Tibial nerve (tissue), 4 donors: ENCODE results near the gene LMX1A. TPM values are rescaled to one million over a fixed set of nuclear protein-coding genes. Genes with fewer than 3 reads are reported as not detected.
A peak's percentile ranks its signal among the peaks of the same experiment; 100 is the strongest.

Experiments
- DNase-seq, 2 donors: peaks; one replicate each; pipeline ENCODE4 v3.0.0-alpha.2; 2019; ENCODE audit warnings: low spot score in 2 of 2
- H3K27ac ChIP-seq, 4 donors: fragments of 200-600 bp; sonication (generic) in 3 of 4; one replicate each; pipeline ENCODE4 v1.5.1; 2017 to 2019; ENCODE audit warnings: mild to moderate bottlenecking in 1 of 4
- H3K27me3 ChIP-seq, 2 donors: fragments of 200-600 bp; sonication (generic) in 1 of 2; one replicate each; pipeline versions ENCODE4 v1.5.1 to v1.6.0; 2017 to 2019
- H3K36me3 ChIP-seq, 3 donors: fragments of 200-600 bp; sonication (generic); one replicate each; pipeline ENCODE4 v1.5.1; 2018 to 2019
- H3K4me1 ChIP-seq, 4 donors: fragments of 200-600 bp; sonication (generic) in 3 of 4; one replicate each; pipeline ENCODE4 v1.5.1; 2017 to 2019
- H3K4me3 ChIP-seq, 4 donors: fragments of 200-600 bp; sonication (generic) in 3 of 4; one replicate each; pipeline ENCODE4 v1.5.1; 2017 to 2019; ENCODE audit warnings: mild to moderate bottlenecking in 1 of 4, moderate library complexity in 1 of 4
- H3K9me3 ChIP-seq, 4 donors: fragments of 200-600 bp; sonication (generic) in 3 of 4; one replicate each; pipeline ENCODE4 v1.5.1; 2017 to 2019
- EP300 ChIP-seq, 2 donors: sonication (generic); formaldehyde crosslinking; IDR thresholded peaks; one replicate each; pipeline ENCODE4 v1.6.1; 2017; ENCODE audit warnings: antibody characterized with exemption in 2 of 2, mild to moderate bottlenecking in 1 of 2
- POLR2A ChIP-seq, 2 donors: fragments of 450-650 bp; IDR thresholded peaks; one replicate each; pipeline ENCODE4 v1.6.1; 2017; ENCODE audit warnings: antibody characterized with exemption in 2 of 2, mild to moderate bottlenecking in 2 of 2, moderate library complexity in 2 of 2
- WGBS, 2 donors: methylation state at CpG; one replicate each; pipeline ENCODE4 v1.1.5; 2018; 5-methylcytosine and 5-hydroxymethylcytosine counted together
- total RNA-seq, 4 donors: library from RNA; depleted of rRNA; stranded (reverse); fragments of >200 nt; gene quantifications; one replicate each; pipeline ENCODE4 v1.1.0, GENCODE V29; 2016
- TF ChIP-seq, protein P1 (sequence below), 5 experiments: fragments of 200-600 bp in 3 of 5; fragments of 450-650 bp in 2 of 5; sonication (generic) in 3 of 5; IDR thresholded peaks; one replicate each; pipeline ENCODE4 v1.5.1; 2016 to 2019; ENCODE audit warnings: antibody characterized with exemption in 5 of 5, mild to moderate bottlenecking in 3 of 5, moderate library complexity in 2 of 5

The LMX1A gene
- total RNA-seq, 4 donors from 2014 or later: 0.84 TPM; not detected in 3

DNA sequence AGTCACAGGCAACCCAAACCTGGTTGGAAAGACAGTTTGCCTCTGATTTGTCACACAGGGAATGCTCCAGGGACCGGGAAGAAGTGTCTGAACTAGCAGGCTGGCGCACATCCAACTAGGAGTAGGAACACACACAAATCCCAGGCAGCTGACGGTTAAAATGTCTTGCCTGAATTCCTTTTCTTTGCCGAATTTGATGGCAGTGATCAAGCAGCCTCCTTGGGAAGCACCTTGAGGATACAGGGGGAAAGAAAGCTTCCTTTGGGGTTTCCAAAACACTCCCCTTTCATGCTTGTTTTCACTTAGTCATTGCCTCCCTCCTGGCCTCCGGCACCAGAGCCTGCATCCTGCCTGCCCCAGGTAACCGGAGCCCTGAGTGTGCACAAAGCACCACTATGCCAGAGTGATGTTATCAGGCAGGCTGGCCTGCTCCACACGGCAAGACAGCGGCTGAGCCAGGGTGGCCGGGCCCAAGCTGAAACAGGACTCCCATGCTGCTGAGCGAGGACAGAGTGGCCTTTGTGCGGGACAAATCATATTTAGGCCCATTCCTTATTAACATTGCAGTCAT, 193.8 kb downstream of the LMX1A start:
- no peak overlapping the region for H3K27ac ChIP-seq
- H3K4me3 ChIP-seq: no peak overlapping the region
- TF ChIP-seq, protein P1, sequence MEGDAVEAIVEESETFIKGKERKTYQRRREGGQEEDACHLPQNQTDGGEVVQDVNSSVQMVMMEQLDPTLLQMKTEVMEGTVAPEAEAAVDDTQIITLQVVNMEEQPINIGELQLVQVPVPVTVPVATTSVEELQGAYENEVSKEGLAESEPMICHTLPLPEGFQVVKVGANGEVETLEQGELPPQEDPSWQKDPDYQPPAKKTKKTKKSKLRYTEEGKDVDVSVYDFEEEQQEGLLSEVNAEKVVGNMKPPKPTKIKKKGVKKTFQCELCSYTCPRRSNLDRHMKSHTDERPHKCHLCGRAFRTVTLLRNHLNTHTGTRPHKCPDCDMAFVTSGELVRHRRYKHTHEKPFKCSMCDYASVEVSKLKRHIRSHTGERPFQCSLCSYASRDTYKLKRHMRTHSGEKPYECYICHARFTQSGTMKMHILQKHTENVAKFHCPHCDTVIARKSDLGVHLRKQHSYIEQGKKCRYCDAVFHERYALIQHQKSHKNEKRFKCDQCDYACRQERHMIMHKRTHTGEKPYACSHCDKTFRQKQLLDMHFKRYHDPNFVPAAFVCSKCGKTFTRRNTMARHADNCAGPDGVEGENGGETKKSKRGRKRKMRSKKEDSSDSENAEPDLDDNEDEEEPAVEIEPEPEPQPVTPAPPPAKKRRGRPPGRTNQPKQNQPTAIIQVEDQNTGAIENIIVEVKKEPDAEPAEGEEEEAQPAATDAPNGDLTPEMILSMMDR (IDR thresholded peaks at IDR 0.05): no peak
- TF ChIP-seq EP300 (IDR thresholded peaks at IDR 0.05): no peak
- no peak for TF ChIP-seq POLR2A (IDR thresholded peaks at IDR 0.05)
- WGBS, 2 donors: 34 to 42% methylated on average over 11 of the region's 11 CpGs
- H3K4me1 ChIP-seq: peaks cover 0 to 12% (median 0%) of the 10 kb centered on the region in 4 donors
- H3K36me3 ChIP-seq: no peaks in the 10 kb centered on the region
- no peaks in the 10 kb centered on the region for H3K27me3 ChIP-seq
- no peaks in the 10 kb centered on the region for H3K9me3 ChIP-seq
- peak in 1 of 2 donors; percentile 10 for DNase-seq

DNA sequence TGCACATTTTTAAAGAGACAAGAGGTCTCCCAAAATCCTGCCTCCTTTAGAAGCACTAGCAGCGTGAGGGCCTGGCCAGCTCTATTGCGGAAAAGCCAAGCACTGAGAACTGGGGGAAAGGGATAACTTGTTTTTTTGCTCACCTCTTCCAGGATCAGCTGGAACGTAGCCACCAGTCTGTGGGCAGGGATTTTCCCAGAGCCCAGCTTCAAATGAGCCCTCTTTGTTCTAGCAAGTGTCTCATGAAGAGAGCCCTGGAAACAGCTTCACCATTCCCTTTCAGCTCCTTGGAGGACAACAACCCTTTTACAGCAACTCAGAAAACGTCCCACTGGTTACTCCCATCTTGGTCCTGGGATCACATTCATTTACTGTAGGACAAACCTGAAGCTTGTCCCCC, 195.4 kb downstream of the LMX1A start:
- no peaks in the 10 kb centered on the region for H3K36me3 ChIP-seq
- no peak overlapping the region for H3K27ac ChIP-seq
- H3K27me3 ChIP-seq: no peaks in the 10 kb centered on the region
- no peak overlapping the region for H3K4me3 ChIP-seq
- TF ChIP-seq, protein P1 (IDR thresholded peaks at IDR 0.05): no peak
- no peak for TF ChIP-seq EP300 (IDR thresholded peaks at IDR 0.05)
- TF ChIP-seq POLR2A (IDR thresholded peaks at IDR 0.05): no peak
- DNase-seq: no peak
- peaks cover 0 to 3% (median 0%) of the 10 kb centered on the region in 4 donors for H3K9me3 ChIP-seq
- peaks cover 0 to 12% (median 0%) of the 10 kb centered on the region in 4 donors for H3K4me1 ChIP-seq
- WGBS, 2 donors: 40 to 49% methylated on average over 4 of the region's 4 CpGs

DNA sequence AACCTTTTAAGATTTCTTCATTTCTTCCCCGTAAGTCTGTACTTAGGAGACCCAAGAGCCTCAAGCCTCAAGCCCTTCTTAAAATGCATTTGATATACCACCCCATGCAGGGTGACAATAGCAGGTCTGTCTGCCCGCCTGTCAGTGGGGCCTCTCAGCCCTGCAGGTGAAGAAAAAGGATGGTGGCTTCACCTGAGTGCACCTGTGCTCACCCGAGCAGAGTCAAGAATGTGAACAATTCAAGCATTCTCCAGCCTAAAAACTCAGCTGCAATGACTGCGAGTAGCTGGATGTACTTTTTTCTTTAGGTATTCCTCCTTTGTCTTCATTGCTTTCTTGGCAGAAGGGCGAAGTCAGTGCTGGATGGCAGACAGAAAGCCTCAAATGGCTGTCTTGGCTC, 203.3 kb downstream of the LMX1A start:
- DNase-seq: no peak
- peaks cover 0 to 6% (median 0%) of the 10 kb centered on the region in 4 donors for H3K9me3 ChIP-seq
- WGBS, 2 donors: 67 to 82% methylated on average over 5 of the region's 5 CpGs
- no peaks in the 10 kb centered on the region for H3K27me3 ChIP-seq
- H3K27ac ChIP-seq: no peak overlapping the region
- no peaks in the 10 kb centered on the region for H3K36me3 ChIP-seq
- no peaks in the 10 kb centered on the region for H3K4me1 ChIP-seq
- H3K4me3 ChIP-seq: no peak overlapping the region
- no peak for TF ChIP-seq EP300 (IDR thresholded peaks at IDR 0.05)
- TF ChIP-seq POLR2A (IDR thresholded peaks at IDR 0.05): no peak
- TF ChIP-seq, protein P1 (IDR thresholded peaks at IDR 0.05): no peak

DNA sequence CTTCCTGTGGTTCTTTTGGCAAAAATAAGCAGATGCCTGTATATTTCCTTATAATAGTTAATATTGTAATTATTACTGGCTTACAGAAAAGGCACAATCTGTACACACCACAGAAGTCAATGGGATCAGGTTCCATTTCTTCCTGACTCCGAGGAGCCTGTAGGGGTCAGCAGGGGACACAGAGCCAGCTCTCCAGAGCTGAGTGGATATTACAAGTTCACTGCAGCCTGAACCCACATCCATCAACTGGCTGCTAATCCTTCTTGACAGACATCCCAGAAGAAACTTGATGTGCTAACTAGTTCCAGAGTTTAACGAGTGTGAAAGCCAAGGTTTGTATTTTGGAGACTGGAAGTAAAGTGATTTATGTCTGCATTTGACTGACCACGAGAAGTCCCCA, 203.8 kb downstream of the LMX1A start:
- H3K4me1 ChIP-seq: no peaks in the 10 kb centered on the region
- H3K36me3 ChIP-seq: no peaks in the 10 kb centered on the region
- H3K4me3 ChIP-seq: no peak overlapping the region
- DNase-seq: no peak
- no peak overlapping the region for H3K27ac ChIP-seq
- 22 to 26% methylated on average over 3 of the region's 3 CpGs for WGBS, 2 donors
- no peaks in the 10 kb centered on the region for H3K27me3 ChIP-seq
- TF ChIP-seq, protein P1 (IDR thresholded peaks at IDR 0.05): no peak
- TF ChIP-seq EP300 (IDR thresholded peaks at IDR 0.05): no peak
- TF ChIP-seq POLR2A (IDR thresholded peaks at IDR 0.05): no peak
- H3K9me3 ChIP-seq: peaks cover 0 to 6% (median 0%) of the 10 kb centered on the region in 4 donors

DNA sequence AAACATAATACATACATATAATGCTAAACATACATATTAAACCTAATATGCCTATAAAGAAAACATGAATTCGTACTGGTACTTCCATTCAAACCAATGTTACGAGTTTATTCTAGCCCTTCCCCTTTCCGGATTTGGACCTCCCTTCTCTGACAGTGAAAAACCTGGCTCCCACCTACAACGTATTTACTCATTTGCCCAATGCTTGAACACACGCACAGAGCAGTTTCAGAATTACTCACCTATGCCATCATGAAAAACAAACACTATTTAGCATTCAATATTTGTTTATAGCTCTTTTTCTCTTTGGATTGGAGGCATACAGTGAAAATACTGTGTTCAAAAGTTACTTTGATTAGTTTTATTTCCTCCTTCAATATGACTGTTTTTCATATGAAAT, 204.4 kb downstream of the LMX1A start:
- peaks cover 0 to 6% (median 0%) of the 10 kb centered on the region in 4 donors for H3K9me3 ChIP-seq
- H3K4me3 ChIP-seq: no peak overlapping the region
- TF ChIP-seq EP300 (IDR thresholded peaks at IDR 0.05) (no peak), POLR2A (IDR thresholded peaks at IDR 0.05) (no peak)
- TF ChIP-seq, protein P1 (IDR thresholded peaks at IDR 0.05): no peak
- 81 to 83% methylated on average over 5 of the region's 5 CpGs for WGBS, 2 donors
- H3K27ac ChIP-seq: no peak overlapping the region
- no peak for DNase-seq
- H3K27me3 ChIP-seq: no peaks in the 10 kb centered on the region
- H3K4me1 ChIP-seq: no peaks in the 10 kb centered on the region
- no peaks in the 10 kb centered on the region for H3K36me3 ChIP-seq

Other genes starting within 250 kb of the LMX1A start
- gene RXRG, start 88.4 kb upstream of the LMX1A start, total RNA-seq: 10 to 100 TPM in 2 of 4 donors, 1 to 10 TPM in 2; 3.3 to 13.8 (median 7.3) TPM
- gene LRRC52, start 187.3 kb upstream of the LMX1A start, total RNA-seq: not detected